BLaER1 (cell line): Measurements from ENCODE around the gene ADSS1.

Source experiments
- H3K27ac ChIP-seq: shearing (Covaris generic); formaldehyde crosslinking; 2 replicates; pipeline ENCODE4 v1.8.1; 2022
- H3K27me3 ChIP-seq: shearing (Covaris generic); formaldehyde crosslinking; 2 replicates; pipeline ENCODE4 v1.8.1; 2022
- H3K36me3 ChIP-seq: shearing (Covaris generic); formaldehyde crosslinking; 2 replicates; pipeline ENCODE4 v1.8.1; 2022
- H3K4me1 ChIP-seq: shearing (Covaris generic); formaldehyde crosslinking; 2 replicates; pipeline ENCODE4 v1.8.1; 2022
- H3K4me2 ChIP-seq: shearing (Covaris generic); formaldehyde crosslinking; 2 replicates; pipeline ENCODE4 v1.8.1; 2022
- H3K4me3 ChIP-seq: shearing (Covaris generic); formaldehyde crosslinking; 2 replicates; pipeline ENCODE4 v1.8.1; 2022
- H3K9ac ChIP-seq: shearing (Covaris generic); formaldehyde crosslinking; 2 replicates; pipeline ENCODE4 v1.8.1; 2022
- H3K9me3 ChIP-seq: shearing (Covaris generic); formaldehyde crosslinking; 2 replicates; pipeline ENCODE4 v1.8.1; 2022
- H4K20me1 ChIP-seq: shearing (Covaris generic); formaldehyde crosslinking; 2 replicates; pipeline ENCODE4 v1.8.1; 2022
- Cebpa-rat ChIP-seq: shearing (Covaris generic); IDR thresholded peaks from 2 replicates; pipeline ENCODE4 v1.8.1; 2022

ADSS1 gene

DNA sequence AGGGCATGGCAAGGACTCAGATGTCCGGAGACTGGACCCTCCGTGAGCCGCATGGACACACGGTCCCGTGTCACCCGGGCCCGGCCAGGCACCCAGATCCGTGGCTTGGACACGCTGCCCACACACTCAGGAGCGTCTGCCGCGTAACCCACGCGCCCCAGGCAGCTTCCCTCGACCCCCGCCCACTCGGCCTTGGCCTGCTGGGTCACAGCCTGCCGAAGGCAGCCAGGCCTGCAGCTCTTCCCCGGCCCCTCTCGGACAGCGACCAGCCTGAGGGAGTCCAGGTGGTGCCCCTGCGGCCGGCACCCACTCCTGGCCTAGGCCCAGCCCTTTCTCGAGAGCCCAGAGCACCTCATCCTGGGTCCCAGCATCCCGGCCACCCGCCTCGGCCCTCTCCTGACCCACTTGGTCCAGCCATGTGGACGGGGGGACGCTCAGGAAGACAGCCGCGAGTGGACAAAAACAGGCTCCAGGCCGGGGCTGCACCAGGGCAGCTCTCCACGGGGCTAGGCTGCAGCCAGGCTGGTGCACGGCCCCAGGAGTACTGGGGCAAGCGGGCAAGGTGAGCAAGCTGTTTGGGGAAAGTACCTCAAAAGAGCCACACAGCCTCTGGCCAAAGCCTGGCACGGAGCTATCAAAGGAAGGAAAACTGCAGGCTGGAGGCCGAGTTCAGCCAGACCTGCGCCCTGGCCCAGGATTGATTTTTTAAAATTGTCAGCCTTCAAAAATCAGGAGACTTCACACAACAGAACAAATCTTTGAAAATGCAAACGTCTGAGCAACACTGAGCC lies 65.0 kb downstream of the ADSS1 start:
- H3K4me2 ChIP-seq, result peak overlapping the region; percentile 90
- peaks cover 100% of the 10 kb centered on the region for H4K20me1 ChIP-seq

DNA sequence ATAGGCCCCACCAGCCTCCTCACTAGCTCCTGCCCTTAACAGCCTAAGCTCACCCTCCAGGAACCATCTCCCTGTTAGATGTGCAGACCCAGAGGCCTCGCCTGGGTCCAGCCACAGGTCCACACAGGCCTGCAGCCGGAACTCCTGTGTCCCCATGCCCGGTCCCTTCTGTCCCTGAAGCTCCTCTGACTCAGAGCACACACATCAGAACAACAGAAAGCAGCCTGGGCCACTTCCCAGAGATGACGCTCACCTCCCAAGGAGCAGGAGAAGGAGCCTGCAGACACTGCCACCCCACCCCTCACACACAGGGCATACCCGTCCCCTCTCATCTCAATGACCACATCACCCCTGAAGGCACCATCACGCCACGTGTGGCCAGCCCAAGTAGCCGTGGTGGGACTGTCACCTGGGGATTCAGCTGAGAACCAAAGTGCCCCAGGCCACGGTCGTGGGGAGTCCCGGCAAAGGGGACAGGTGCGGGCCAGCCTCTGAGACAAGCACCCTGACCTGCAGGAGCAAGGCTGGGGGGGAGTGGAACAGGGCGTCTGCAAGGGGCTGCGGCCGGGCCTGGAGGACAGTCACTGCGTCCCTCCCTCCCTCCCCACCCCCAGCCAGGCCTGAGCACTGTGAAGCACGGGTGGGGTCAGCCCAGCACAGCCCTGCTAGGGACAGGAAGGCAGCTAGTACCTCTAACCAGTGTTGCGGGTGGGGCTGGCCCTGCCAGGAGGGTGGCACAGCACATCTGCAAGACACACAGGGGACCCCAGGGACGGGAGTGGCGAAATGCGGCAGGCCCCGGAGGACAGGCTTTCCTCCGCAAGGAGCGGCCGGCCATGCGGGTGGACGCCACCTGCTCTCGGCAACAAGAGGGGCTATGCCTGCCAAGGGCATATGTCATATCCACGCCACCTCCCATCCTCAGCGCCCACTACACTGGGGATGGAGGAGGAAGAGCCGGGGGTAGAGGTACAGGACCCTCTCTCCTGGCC lies 66.0 kb downstream of the ADSS1 start:
- no peak overlapping the region; the same call in 1 of the 2 replicates for H3K4me2 ChIP-seq
- H3K4me3 ChIP-seq, result no peak overlapping the region
- H3K27ac ChIP-seq, result peak overlapping the region; percentile 18; the same call in 1 of the 2 replicates
- H3K4me1 ChIP-seq, result peaks cover 91% of the 10 kb centered on the region
- H3K27me3 ChIP-seq, result no peaks in the 10 kb centered on the region
- H3K9me3 ChIP-seq, result no peaks in the 10 kb centered on the region
- H3K36me3 ChIP-seq, result peaks cover 75% of the 10 kb centered on the region
- 0 out of 2 replicates have a peak overlapping the region, but pooled peaks have one; percentile 63 for H3K9ac ChIP-seq
- peaks cover 100% of the 10 kb centered on the region for H4K20me1 ChIP-seq
- no peak for TF ChIP-seq Cebpa-rat

More for the DNA sequence above, 65.0 kb downstream of the ADSS1 start:
- Histone ChIP-seq H3K9me3 (no peaks in the 10 kb centered on the region), H3K4me3 (no peak overlapping the region), H3K27ac (peak overlapping the region; percentile 80; the same call in 1 of the 2 replicates), H3K4me1 (peaks cover 96% of the 10 kb centered on the region), H3K27me3 (no peaks in the 10 kb centered on the region), H3K9ac (peak overlapping the region; percentile 63; the same call in 1 of the 2 replicates), H3K36me3 (peaks cover 85% of the 10 kb centered on the region)
- TF ChIP-seq Cebpa-rat, result no peak

DNA sequence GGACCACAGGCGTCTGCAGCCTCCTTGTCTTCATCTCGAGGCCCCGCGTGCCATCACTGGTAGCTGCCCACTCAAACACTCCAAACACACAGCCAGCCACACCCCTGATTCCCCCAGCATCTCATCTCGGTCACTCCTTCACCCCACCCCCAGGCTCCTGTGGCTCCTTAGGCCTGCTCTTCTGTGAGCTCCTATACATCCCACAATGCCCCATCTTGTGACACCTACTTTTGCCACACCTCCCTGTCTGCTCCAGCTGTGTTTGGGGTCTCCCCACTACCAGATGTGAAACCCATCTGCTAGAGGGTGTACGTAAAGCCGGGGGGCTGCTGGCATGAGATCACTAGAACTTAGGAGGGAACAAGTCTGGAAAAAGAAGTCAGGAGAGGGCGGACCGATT lies 67.4 kb downstream of the ADSS1 start:
- Histone ChIP-seq H3K4me2 (peak overlapping the region; percentile 97), H3K27ac (no peak overlapping the region), H4K20me1 (peaks cover 87% of the 10 kb centered on the region), H3K27me3 (no peaks in the 10 kb centered on the region; the same call in 1 of the 2 replicates), H3K9me3 (no peaks in the 10 kb centered on the region), H3K9ac (0 out of 2 replicates have a peak overlapping the region, but pooled peaks have one; percentile 7), H3K36me3 (peaks cover 67% of the 10 kb centered on the region), H3K4me1 (peaks cover 86% of the 10 kb centered on the region), H3K4me3 (no peak overlapping the region)
- no peak for TF ChIP-seq Cebpa-rat

DNA sequence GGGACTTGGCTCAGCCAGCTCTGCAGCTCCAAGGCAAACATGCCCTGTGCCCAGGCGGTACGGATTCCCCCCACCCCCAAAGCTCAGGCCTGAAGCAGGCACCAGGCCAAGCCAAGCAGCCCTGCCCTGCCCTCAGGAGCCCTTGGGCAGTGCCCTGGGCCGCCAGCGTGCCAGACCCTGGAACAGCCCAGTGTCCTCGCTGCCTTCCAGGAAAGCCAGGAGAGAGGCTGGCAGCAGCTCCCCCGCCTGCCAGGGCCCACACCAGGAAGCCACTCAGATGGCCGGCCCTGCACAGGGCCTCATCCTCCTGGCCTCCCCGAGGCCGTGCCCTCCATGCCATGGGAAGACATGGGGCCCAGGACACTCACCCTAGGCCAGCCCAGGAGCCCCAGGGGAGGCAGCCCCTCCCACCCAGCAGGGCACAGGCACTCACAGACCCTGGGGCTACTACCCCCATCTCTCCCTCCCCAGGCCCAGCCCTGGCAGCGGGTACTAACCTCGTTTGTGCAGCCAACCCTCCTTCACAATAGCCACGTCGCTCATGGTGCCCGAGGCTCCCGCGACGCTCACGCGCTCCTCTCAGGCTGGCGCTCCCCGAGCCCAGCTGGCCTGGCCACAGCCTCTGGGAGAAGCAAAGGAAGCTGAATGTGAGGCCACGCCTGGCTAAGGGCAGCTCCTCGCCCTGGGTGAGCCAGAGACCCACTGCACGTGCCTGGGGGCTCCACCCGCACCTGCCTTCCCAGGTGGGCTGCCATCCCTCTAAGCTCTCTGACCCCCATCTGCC lies 68.3 kb downstream of the ADSS1 start:
- H3K27me3 ChIP-seq, result peaks cover 5% of the 10 kb centered on the region; the same call in 1 of the 2 replicates
- no peak overlapping the region for H3K4me3 ChIP-seq
- no peaks in the 10 kb centered on the region for H3K9me3 ChIP-seq
- peaks cover 78% of the 10 kb centered on the region for H4K20me1 ChIP-seq
- no peak for TF ChIP-seq Cebpa-rat
- H3K36me3 ChIP-seq, result peaks cover 58% of the 10 kb centered on the region
- H3K9ac ChIP-seq, result peak overlapping the region; percentile 98
- peak overlapping the region; percentile 58 for H3K27ac ChIP-seq
- H3K4me1 ChIP-seq, result peaks cover 86% of the 10 kb centered on the region
- peak overlapping the region; percentile 97 for H3K4me2 ChIP-seq

DNA sequence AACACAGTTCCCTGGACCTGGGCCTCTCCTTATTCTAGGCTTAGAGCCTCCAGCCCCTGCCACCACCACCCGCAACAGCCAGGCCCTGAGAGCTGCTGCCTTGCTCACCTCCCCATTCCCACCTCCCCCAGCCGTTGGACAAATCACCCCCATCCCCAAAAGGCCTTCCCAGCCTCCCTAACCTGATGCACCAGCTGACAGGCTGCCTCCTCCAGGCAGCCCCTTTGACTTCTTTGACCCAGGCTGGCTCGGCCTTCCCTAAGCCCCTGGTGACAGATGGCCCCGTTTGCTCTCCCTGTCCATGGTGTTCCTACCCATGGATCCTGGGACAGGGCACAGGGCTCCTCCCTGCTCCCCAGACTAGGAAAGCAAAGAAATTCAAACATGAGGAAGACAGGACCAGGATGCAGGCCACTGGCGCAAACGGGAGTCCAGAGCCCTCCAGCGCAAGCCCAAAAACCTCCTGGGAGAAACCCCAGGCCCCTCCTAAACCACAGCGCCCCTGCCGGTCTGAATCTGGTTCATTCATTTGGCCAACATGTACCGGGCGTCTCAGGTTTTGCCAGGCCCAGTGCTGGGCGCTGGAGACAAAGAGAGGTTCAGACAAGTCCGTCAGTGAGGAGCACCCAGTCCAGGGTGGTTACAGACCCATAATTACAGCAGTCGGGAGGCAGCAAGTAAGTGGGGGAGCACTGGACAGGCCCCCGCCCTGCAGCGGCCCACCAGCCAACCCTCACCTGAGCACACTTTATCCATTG lies 69.1 kb downstream of the ADSS1 start:
- Histone ChIP-seq H3K9ac (peak overlapping the region; percentile 98), H3K36me3 (peaks cover 50% of the 10 kb centered on the region), H4K20me1 (peaks cover 70% of the 10 kb centered on the region), H3K4me1 (peaks cover 86% of the 10 kb centered on the region), H3K27ac (peak overlapping the region; percentile 58), H3K4me2 (peak overlapping the region; percentile 97), H3K9me3 (no peaks in the 10 kb centered on the region), H3K4me3 (peak overlapping the region; percentile 98), H3K27me3 (peaks cover 13% of the 10 kb centered on the region; the same call in 1 of the 2 replicates)
- no peak for TF ChIP-seq Cebpa-rat

DNA sequence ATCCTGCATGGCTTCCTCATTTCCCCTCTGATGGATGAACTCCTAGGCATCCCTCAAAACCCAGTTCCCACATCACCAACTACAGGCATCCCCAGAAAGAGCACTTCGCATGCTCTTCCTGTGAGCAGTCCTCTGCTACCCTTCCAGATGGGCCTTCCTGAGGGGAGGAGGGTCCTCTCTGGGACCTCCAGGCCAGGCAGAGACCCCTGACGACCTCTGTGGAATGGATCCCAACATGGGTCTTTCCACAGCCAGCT lies 69.6 kb downstream of the ADSS1 start:
- TF ChIP-seq Cebpa-rat, result no peak

DNA sequence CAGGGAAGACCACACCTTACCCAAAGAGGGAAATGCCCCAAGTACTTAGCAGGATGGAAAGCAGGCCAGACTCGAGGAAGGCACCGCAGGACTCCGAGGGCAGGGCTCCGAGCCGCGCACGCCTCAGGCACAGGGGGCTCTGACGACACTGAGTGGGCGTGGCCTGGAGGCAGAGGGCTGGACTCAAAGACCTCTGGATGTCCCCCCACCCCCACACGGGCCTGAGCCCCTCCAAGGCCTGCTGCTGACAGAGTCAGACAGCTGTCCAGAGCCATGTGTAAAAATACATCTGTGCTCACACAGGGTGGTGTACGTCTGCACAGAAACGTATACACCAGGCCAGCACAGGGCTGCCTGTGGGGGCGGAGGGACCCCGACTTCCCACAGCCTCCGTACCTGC lies 70.1 kb downstream of the ADSS1 start:
- Histone ChIP-seq H3K4me2 (peak overlapping the region; percentile 97), H3K9me3 (no peaks in the 10 kb centered on the region), H3K4me3 (peak overlapping the region; percentile 98), H3K27ac (peak overlapping the region; percentile 96), H4K20me1 (peaks cover 60% of the 10 kb centered on the region), H3K9ac (peak overlapping the region; percentile 98), H3K36me3 (peaks cover 40% of the 10 kb centered on the region), H3K4me1 (peaks cover 86% of the 10 kb centered on the region), H3K27me3 (peaks cover 23% of the 10 kb centered on the region; the same call in 1 of the 2 replicates)
- TF ChIP-seq Cebpa-rat, result no peak

More for the DNA sequence above, 69.6 kb downstream of the ADSS1 start:
- Histone ChIP-seq H3K36me3 (peaks cover 45% of the 10 kb centered on the region), H3K9me3 (no peaks in the 10 kb centered on the region), H3K4me3 (peak overlapping the region; percentile 98), H3K4me2 (peak overlapping the region; percentile 97), H3K4me1 (peaks cover 86% of the 10 kb centered on the region), H3K27me3 (peaks cover 18% of the 10 kb centered on the region; the same call in 1 of the 2 replicates), H3K27ac (peak overlapping the region; percentile 96; the same call in 1 of the 2 replicates), H3K9ac (peak overlapping the region; percentile 98), H4K20me1 (peaks cover 65% of the 10 kb centered on the region)

DNA sequence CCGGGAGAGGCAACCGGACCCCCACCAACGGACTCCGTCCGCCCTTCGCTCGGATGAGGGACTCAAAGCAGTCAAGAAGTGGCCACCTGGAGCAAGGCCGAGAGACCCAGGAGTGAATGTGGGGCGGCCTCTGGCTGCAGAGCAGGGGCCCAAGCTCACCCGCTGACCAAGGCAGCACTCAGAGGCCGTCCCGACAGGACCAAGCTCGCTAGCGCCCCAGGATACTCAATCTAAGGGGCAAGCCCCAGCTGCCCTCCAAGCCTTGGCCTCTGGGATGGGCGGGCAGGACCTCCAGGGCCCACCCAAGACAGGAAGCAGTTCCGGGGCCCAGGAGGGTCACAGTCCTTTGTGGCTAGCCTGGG lies 70.6 kb downstream of the ADSS1 start:
- Histone ChIP-seq H3K4me3 (peak overlapping the region; percentile 98), H3K9ac (peak overlapping the region; percentile 98), H3K4me1 (peaks cover 86% of the 10 kb centered on the region), H3K27me3 (peaks cover 24% of the 10 kb centered on the region; the same call in 1 of the 2 replicates), H3K9me3 (no peaks in the 10 kb centered on the region), H3K4me2 (peak overlapping the region; percentile 97), H4K20me1 (peaks cover 55% of the 10 kb centered on the region), H3K27ac (peak overlapping the region; percentile 96), H3K36me3 (peaks cover 35% of the 10 kb centered on the region)
- no peak for TF ChIP-seq Cebpa-rat
